ENCODE measurements around the gene NDRG4.

The NDRG4 gene

DNA sequence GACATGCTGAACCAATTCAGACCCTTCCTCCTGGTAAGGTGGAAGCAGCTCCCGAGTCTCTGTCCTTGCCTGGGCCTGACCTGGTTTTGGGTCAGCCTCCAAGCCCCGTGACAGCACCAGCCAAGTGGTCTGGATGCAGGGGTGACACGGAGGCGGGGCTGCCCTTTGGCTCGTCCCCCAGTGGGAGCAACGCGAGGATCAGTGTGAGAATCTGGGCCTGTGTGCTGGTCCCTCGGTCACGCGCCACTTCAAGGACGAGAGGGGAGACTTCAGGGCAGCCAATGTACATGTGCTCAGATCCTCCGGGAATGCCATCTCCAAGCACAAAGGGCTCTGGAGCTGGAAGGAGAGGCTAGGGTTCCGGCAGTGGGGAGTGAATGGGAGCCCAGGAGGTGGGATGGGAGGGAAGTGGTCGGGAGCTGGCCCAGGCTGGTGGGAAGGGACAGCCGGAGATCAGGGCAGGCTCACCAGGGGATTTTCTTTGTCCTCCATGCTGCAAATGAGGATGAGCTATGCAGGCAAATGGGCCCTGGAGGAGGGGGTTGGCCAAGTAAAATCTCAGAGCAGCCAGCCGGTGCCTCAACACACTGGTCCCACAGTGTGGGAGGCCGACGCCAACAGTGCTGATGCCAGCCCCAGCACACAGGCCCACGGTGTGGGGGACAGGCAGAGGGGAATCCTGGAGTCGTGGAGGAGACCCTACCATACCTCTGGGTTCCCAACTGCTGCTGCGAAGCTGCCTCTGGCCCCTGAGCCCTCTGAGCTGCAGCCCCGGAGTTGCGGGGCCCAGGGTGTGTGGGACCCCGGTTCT, 4.2 kb upstream of the NDRG4 start:
- DNase-seq (ENCODE audit: low spot score), result no peak

DNA sequence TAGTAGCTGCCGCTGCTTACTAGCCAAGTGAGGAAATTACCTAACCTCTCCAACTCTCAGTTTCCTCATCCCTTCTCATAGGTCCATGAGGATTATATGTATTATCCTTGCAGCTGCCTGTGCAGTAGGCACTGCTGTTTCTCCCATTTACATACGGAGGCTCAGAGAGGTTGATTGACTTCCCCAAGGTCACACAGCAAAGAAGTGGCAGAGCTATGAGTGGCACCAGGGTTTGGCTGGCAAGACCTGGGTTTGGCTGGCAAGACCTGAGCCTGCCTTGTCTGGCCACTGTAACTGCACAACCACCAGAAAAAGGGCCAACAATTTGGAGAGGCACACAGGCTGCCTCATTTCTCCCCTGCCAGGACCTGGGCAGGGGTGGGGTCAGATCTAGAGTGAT, 2.5 kb upstream of the NDRG4 start:
- DNase-seq (ENCODE audit: low spot score), result no peak

DNA sequence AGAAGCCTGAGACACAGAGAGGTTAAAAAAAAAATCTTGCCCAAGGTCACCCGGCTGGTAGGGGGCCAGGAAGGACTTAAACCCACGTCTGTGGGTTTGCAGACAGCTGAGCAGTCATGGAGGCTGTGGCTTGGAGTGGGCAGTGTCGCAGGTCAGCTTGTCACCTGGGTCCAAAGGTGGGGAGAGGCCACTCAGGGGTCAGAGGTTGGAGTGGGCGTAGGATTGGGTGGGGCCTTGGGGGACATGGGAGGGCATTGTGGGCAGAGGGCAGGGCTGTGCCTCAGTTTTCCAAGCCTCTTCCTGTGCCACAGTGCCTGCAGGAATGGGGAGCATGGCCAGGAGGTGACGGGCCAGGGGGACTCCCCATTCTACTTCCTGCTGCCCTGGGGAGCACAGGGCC, 2.0 kb upstream of the NDRG4 start:
- no peak for DNase-seq (ENCODE audit: low spot score)

DNA sequence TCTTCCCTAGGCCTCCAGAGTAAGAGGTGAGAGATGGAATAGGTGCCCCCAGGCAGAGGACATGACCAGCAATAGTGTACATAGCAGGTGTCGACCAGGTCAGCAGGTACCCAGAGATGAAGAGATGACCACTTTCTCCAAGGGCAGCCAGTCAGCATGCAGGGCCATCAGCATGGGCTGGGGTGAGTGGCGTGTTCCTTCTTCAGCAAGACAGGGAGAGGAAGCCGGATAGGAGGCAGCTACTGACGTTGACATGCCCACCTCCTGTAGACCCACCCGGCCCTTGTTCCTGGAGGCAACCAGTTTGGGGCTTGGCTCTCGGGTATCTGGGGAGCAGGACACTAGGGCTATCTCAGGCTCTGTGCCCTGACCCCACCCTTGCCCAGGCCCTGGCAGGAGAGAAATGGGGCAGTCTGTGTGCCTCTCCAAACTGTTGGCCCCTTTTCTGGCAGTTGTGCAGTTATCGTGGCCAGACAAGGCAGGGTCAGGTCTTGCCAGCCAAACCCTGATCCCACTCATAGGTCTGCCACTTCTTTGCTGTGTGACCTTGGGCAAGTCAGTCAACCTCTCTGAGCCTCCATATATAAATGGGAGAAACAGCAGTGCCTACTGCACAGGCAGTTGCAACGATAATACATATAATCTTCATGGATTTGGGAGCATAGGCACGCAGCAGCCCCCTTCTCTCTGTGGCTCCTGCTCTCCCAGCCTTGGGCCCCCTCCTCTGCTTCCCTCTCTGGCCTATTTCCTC, 1.4 kb upstream of the NDRG4 start:
- no peak for DNase-seq (ENCODE audit: low spot score)

DNA sequence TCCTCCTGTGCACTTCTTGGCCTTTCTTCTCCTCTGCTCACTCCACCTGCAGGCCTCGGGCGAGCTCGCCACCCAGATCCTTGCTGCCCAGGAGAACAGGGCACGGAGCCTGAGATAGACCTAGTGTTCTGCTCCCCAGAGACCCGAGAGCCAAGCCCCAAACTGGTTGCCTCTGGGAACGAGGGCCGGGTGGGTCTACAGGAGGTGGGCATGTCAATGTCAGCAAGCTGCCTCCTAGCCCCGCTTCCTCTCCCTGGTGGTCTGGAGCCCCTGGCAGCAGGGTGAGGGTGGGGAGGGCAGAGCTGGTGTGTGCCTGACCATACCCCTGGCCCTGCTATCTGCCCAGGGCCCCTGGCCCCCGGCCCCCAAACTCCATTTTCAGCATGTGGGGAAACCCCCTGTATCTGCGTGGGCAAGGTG, 841 bp upstream of the NDRG4 start:
- DNase-seq (ENCODE audit: low spot score), result no peak

DNA sequence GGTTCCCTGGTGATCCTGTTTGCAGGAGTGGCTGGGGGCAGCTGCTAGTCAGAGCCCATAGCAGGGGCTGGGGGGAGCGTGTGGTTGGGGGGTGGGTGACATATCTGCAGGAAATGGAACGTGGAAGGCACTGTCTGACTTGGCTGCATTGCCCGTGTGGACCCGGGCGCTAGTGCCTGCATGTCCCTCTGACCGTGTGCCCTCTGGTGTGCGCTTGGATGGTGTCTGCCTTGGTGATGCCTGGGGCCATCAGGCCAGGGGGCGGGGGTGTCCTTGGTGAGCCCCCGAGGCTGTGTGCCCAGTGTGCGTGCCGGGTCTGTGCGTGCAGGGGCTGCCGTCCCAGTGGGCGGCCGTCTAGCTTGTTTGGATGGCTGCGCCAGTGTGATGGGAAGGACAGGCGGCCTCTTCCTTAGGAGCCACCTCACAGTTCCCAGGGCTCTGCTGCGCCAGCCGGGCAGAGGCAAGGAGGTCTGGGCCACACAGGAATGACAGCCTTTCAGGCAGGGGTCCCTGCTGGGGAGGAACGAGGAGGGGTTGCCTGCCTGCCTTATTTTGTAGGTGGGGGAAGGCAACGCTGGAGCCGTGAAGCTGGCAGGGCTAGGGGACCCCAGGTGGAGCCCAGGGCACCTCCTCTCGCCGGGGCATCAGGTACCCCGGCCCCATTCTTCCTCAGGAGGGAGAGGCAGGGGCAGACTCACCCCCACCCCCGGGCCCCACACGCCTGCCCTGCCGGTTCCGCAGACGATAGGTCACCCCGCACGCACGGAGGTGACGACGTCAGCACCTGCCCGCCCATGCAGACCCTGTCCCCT, 693 bp downstream of the NDRG4 start:
- DNase-seq (ENCODE audit: low spot score), result no peak

DNA sequence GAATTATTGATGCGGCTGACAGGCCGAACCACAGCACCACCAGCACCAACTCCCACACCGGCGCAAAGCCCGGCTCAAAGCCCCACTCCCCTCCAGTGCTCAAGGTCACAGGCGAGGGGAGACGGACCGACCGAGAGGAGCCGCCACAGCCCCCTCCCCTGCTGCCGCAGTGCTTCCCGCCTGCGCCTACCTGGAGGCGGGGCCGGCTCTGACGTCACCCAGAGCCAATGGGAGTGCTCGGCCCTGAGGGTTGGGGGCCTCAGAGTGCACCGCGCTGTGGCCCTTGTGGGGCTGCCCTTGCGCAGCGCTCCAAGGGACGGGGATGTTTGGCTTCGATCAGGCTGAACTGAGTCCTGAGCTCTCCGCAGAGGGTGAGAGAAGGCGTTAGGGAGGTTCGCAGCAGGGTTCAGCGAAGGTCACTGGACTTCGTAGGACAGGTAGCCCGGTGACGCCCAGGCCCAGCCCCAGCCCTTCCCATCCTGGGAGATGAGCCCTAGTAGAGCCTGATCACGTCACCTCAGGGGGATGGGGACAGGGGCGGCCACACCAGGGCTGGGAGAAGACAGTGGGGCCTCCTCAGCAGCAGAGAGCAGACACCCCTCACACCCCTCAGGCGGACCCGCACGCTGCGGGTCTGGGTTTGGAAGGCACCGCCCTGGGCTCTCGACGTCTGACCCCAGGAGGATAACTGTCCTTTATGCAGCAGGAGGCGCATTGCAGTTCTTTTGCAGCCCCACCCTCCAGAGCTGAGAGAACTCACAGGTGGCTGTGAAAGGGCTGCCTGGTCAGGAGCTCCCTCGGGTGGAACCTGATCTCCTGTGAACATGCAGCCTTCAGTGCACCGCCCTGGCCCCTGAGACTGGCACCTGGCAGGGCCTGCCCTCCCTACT, 1.5 kb downstream of the NDRG4 start:
- no peak for DNase-seq (ENCODE audit: low spot score)

DNA sequence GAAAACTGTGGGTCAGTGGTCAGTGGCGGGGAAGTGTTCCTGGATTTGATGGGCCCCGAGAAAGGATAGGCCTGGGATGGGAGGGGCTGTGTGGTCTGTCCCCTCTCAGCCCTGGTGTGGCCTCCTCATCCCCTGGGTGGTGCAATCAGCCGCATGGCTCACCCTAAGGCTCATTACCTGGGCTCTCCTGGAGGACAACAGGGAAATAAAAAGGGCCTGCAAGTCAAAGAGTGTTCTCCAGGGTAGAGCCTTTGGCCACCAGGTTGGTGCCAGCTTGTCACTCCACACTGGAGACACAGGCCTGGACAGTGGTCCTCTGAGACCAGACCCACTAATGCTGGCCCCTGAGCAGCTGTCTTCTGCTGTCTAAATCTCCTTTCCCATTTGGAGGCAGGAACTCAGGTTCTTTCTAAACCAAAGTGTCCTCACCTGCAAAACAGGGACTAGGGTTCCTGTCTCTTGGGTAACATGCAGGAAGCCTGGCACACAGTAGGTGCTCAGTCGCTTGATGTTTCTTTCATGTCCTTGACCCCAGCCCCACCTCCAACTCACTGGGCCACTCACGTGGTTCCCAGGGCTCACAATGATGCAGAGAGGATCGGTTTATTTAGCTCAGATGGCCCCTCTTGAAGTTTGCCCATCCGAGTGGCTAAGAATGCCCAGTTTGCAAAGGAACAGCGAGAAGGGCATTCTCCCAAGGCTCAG, 2.4 kb downstream of the NDRG4 start:
- no peak for DNase-seq (ENCODE audit: low spot score)

DNA sequence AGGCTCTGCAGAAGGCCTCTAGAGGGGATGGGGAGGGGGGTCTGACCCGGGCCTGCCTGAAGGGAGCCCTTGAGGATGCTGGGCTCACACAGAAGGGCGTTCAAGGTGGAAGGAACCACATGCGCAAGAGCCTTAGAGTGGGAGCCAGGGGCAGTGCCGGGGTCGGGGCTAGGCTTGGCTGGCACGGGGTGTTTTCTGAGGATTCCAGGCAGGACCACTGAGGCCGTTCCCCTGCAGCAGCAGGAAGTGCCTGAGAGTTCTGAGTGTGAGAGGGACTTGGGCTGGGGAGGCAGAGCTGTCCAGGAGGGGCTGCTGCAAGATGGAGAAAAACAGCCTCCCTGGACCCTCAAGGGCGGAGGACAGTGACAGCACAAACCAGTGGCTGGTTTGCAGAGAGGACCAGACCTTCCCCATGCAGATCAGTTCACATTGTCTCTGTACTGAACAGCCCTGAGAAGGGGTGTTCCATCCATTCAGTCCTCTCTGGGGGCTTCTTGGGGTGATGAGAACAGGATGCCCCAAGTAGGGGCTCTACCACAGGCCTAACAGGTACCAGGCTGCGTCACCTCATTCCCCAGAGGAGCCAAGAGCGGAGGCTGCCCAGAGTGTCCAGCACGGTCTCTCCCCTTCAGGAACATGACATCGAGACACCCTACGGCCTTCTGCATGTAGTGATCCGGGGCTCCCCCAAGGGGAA, 3.4 kb downstream of the NDRG4 start:
- no peak for DNase-seq (ENCODE audit: low spot score)

DNA sequence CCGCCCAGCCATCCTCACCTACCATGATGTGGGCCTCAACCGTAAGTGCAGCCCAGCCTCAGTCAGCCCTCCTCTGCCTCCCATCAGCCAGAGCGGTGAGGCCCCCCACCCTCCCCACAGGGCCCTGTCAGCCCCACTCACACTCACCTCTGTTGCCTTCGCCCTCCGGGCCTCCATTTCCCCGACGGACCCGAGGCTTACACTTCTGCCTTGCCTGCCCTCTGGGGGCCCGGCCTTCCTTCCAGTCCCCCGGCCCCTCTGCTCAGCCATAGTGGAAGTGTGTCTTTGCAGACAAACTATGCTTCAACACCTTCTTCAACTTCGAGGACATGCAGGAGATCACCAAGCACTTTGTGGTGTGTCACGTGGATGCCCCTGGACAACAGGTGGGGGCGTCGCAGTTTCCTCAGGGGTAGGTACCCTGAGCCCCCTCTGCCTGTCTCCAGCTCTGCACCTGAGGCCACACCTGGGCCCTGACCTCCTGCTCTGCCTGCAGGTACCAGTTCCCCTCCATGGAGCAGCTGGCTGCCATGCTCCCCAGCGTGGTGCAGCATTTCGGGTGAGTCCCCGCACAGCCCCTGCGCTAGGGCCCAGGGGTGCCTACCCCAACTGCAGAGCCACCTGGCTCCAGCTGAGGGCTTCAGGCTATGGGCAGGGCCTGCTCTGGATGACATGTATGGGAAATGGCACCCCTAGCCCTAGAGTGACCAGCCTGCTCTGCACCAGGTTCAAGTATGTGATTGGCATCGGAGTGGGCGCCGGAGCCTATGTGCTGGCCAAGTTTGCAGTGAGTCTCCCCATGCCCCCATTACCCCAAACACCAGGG, 4.1 kb downstream of the NDRG4 start:
- DNase-seq (ENCODE audit: low spot score), result no peak

DNA sequence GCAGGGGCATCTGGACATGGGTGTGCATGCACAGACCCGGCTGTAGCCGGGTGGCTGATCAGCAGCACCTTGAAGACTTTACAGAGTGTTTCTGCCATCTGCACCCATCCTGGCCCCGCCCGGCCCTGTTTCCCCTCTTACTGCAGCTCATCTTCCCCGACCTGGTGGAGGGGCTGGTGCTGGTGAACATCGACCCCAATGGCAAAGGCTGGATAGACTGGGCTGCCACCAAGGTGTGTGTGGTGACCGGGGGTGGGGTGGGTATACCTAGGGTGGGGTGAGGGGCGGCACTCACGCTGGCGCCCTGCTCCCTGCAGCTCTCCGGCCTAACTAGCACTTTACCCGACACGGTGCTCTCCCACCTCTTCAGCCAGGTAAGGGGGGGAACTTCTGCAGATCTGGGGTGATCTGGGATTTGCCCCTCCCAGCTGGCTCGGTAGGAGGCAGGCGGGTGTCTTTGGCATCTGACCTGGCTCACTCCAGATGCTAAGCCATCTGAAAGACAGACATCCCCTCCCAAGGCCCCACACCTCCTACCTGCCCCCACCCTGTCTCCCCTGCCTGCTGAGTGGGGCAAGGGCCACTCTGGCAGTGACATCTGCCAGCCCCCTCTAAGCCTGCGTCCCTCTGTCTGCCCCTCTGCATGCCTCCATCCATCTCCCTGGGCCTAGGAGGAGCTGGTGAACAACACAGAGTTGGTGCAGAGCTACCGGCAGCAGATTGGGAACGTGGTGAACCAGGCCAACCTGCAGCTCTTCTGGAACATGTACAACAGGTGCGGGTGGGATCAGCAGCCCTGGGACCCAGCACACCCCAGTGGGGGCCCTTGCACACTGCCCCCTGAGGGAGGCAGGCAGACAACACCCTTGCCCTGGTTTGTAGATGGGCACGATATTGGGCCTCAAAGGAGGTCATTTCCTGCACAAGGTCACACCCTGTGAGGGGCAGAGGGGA, 6.6 kb downstream of the NDRG4 start:
- no peak for DNase-seq (ENCODE audit: low spot score)

DNA sequence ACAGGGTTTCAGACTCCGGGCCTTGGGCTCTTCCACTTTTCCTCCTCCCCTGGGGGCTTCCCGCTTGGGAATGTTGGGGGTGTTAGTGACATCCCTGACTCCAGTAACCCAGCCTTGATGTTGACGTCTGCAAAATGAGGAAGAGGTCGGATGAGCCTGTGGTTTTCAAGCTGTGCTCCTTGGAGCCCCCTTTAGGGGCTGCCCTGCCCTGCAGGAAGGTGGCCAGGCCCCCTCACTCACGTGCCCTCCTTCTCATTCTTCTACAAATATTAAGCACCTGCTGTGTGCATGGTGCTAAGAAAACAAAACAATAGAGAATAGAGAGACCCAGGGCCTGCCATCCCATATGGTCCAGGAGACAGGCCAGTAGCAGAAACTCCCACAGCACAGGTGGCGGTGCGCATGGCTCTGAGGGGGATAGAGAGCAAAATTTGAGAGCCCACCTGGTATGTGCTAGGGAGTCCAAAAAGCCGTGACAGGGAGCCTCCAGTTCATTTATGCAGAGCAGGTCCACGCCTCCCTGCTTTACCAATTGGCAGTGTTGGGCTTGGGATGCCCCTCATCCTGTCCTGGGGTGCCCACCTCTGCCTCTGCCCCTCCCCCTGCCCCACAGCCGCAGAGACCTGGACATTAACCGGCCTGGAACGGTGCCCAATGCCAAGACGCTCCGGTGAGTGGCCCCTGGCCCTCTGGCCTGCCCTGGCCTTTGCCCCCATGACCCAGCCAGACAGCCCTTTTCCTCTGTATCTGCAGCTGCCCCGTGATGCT, 7.4 kb downstream of the NDRG4 start:
- no peak for DNase-seq (ENCODE audit: low spot score)

DNA sequence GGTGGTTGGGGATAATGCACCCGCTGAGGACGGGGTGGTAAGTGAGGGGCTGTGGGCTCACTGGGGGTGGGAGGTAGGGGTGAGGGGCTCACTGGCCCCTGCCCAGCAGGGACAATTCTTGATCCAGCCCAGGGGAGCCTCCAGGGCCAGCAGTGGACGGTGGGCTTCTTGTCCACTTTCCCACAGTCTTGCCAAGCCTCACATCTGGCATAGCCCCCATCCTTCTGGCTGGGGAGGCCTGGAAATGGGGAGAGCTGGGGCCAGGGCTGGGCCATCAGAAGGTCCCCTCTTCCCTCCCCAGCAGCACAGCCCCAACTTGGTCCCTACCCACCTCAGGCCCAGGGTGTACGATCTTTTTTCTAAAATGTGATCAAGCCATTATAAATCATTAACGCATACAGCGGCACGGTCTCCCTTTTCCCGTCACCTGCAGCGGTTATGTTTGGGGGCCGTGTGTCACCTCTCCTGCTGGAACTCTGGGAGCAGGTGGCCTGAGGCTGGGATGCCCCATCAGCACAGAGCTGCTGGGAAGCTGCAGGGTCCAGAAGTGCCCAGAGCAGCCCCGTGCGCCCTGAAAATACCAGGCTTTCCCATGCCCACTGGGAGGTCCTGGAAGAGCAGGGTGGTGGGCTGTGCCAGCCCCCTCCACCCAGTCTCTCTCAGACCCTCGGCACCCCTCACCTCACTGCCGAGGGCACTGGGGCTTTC, 8.2 kb downstream of the NDRG4 start:
- DNase-seq (ENCODE audit: low spot score), result no peak

DNA sequence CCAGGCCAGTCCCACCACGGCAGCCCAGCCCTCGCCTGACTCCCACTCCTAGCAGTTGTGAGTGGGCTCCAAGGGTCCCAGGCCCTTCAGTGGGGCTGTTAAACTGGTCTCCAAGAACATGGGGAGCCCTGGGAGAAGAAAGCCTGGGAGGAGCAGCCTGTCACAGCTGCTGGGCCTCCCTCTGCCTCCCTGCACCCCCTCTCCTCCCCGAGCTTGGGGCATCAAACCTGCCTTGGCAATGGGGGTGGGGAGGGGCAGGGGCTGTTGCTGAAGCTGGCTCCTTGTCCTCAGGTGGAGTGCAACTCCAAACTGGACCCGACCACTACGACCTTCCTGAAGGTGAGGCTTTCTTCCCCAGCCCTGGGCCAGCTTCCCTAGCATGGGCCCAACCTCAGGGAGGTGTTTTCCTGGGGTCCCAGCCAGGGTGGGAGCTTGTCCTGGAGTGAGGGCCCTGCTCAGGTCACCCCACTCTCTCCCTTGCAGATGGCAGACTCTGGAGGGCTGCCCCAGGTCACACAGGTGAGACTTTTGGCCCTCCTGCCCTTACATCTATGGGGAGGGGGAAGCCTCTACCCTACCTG, 8.8 kb downstream of the NDRG4 start:
- DNase-seq (ENCODE audit: low spot score), result no peak

DNA sequence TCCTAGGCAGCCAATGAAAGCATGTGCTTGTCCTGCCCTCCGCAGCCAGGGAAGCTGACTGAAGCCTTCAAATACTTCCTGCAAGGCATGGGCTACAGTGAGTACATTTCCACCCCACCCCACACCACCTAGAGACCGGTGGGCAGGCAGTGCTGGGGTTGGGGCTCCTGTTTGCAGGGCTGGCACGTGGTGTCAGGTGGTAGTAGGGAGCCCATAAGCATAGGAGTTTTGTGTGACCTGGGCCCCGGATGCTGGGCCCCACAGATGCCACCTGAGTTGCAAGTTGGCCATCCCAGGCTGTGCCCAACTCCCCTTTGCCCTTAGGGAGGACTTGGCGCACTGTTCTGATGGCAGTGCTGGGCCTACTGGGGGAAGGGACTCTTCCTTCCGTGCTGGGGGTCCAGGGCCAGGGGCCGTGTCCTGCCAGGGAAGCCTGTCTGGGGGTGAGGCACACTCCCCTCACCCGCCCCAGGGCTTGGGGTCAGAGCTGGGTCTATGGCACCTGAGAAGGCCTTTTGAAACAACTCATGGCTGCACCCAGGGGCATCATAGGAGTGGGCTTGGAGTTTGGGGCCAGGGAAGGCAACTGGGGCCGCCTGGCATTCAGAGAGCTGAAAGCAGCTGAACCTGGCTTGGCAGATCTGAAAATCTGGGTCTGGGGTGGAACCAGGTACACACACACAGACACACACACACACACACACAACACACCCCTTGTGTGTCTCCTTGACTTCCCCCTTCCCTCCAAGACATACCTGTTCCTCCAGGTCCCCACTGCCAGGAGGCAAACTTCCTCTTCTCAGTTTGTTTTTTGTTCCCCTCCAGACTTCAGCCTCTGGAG, 9.5 kb downstream of the NDRG4 start:
- DNase-seq (ENCODE audit: low spot score), result no peak
